ENCODE data around the gene NALF2. TPM values are rescaled to one million over a fixed set of nuclear protein-coding genes. Genes with fewer than 3 reads are reported as not detected.

NALF2 gene
- total RNA-seq (2021) = not detected in 2 replicates
- Bru-seq, nascent RNA = not detected
- BruChase-seq, experiment 1, labeled RNA remaining after a 2-hour chase = not detected
- not detected for BruChase-seq, experiment 2, labeled RNA remaining after a 6-hour chase
- long read RNA-seq = 0 reads

DNA sequence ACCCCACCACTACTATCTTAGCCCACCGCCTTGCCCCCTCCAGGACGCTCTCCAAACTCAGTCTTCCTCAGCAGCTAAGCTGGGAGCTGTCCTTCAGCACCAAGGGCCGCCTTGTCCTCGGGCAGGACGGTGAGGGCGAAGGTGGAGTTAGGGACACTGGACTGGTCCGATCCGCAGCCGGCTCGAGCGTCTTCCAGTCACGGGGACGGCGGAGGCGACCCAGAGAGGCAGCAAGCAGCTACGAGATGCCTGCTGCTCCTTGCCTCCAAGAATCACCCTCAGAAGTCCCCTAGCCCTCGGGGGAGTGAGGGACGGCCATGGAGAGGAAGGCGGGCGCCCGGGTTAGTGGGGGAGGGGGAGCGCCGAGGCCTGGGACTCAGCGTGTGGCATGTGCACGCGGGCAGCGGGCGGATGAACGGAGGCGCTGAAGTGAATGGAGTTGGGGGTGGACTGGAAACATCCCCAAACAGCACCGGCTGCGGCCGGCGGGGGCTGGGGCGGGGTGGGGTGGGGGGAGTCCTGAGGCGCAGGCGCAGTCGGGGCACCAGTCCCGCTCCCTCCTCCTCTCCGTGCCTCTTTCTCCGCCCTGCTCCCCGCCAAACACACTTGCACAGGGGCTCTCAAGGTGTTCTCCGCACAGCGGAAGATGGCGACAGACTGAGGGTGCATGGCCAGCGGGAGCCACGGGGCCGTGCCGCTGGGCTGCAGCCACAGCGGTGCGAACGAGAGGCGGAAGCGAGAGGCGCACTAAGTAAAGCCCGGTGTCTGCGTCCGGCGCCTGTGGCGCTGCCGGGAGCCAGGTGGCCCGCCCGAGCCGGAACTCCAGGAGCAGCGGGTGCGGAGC, at the start of gene NALF2:
Gene NALF2 (plus strand): TSS at position 545 of the 844 bp plus-strand sequence. CDS start 957 bp downstream, outside the sequence.
- Histone ChIP-seq H3K4me1 (replicated peaks; ENCODE audit: insufficient read depth) (no peaks in the 10 kb centered on the region), H3K27me3 (ENCODE audit: insufficient read depth, low read depth) (no peaks in the 10 kb centered on the region), H3K36me3 (ENCODE audit: low read depth) (no peaks in the 10 kb centered on the region), H3K9me2 (ENCODE audit: insufficient read depth) (no peaks in the 10 kb centered on the region), H3K4me3 (no peak within 1 kb of the TSS), H3K9me3 (ENCODE audit: insufficient read depth, low read depth) (no peaks in the 10 kb centered on the region), H2AFZ (no peak within 1 kb of the TSS), H3F3A (ENCODE audit: insufficient read depth, low read depth) (no peaks in the 10 kb centered on the region), H4K20me1 (ENCODE audit: insufficient read depth) (no peaks in the 10 kb centered on the region), H3K4me2 (no peak within 1 kb of the TSS), H3K79me2 (ENCODE audit: low read depth) (no peaks in the 10 kb centered on the region), H3K27ac (no peak within 1 kb of the TSS)
- intact Hi-C loops (cut with micrococcal nuclease; ENCODE audit: unreplicated experiment) = no loop called here
- ChIA-PET POLR2A (ENCODE audit: unreplicated experiment) (no interaction called here), CTCF (no interaction called here)
- no TSS peak for BruUV-seq (replicated peaks)
- TF ChIP-seq, protein P1, sequence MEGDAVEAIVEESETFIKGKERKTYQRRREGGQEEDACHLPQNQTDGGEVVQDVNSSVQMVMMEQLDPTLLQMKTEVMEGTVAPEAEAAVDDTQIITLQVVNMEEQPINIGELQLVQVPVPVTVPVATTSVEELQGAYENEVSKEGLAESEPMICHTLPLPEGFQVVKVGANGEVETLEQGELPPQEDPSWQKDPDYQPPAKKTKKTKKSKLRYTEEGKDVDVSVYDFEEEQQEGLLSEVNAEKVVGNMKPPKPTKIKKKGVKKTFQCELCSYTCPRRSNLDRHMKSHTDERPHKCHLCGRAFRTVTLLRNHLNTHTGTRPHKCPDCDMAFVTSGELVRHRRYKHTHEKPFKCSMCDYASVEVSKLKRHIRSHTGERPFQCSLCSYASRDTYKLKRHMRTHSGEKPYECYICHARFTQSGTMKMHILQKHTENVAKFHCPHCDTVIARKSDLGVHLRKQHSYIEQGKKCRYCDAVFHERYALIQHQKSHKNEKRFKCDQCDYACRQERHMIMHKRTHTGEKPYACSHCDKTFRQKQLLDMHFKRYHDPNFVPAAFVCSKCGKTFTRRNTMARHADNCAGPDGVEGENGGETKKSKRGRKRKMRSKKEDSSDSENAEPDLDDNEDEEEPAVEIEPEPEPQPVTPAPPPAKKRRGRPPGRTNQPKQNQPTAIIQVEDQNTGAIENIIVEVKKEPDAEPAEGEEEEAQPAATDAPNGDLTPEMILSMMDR (conservative IDR thresholded peaks at IDR 0.05) = no peak
- no peak for TF ChIP-seq EZH2 (IDR thresholded peaks at IDR 0.05; ENCODE audit: low read depth)
- no peak for DNase-seq

DNA sequence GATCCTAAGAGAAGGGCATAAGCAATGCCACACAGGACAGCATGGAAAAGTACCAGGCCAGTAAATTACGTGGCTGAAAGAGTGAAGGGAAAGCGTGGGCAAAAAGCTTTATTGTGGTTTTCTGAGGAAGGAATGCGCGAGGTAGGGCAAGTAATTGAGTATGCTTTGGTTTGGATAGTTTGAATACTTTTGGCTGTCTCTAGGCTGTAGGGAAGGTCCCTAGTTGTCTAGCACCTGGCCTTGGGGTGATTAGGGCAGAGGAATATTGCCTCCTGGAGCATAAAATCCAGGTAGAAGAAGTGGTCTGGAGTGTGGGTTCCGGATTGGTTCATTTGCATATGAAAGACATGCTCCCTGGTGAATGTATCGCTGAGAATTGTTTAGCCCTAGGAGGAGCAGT, 46.4 kb upstream of the NALF2 start:
- CTCF ChIA-PET = no interaction called here
- DNase-seq = no peak
- H3K9me3 ChIP-seq (ENCODE audit: insufficient read depth, low read depth) = no peaks in the 10 kb centered on the region
- H4K20me1 ChIP-seq (ENCODE audit: insufficient read depth) = no peaks in the 10 kb centered on the region
- no peak overlapping the region for H3K4me3 ChIP-seq
- H3K4me1 ChIP-seq (replicated peaks; ENCODE audit: insufficient read depth) = no peaks in the 10 kb centered on the region
- intact Hi-C loops (cut with micrococcal nuclease; ENCODE audit: unreplicated experiment) = no loop called here
- POLR2A ChIA-PET (ENCODE audit: unreplicated experiment) = no interaction called here
- BruUV-seq (replicated peaks) = no TSS peak
- no peak overlapping the region for H3K4me2 ChIP-seq
- H3K9me2 ChIP-seq (ENCODE audit: insufficient read depth) = no peaks in the 10 kb centered on the region
- H3F3A ChIP-seq (ENCODE audit: insufficient read depth, low read depth) = no peaks in the 10 kb centered on the region
- no peaks in the 10 kb centered on the region for H3K27me3 ChIP-seq (ENCODE audit: insufficient read depth, low read depth)
- H3K27ac ChIP-seq = no peak overlapping the region
- no peaks in the 10 kb centered on the region for H3K79me2 ChIP-seq (ENCODE audit: low read depth)
- no peak for TF ChIP-seq EZH2 (IDR thresholded peaks at IDR 0.05; ENCODE audit: low read depth)
- TF ChIP-seq, protein P1 (conservative IDR thresholded peaks at IDR 0.05) = no peak
- H2AFZ ChIP-seq = no peak overlapping the region
- H3K36me3 ChIP-seq (ENCODE audit: low read depth) = no peaks in the 10 kb centered on the region

DNA sequence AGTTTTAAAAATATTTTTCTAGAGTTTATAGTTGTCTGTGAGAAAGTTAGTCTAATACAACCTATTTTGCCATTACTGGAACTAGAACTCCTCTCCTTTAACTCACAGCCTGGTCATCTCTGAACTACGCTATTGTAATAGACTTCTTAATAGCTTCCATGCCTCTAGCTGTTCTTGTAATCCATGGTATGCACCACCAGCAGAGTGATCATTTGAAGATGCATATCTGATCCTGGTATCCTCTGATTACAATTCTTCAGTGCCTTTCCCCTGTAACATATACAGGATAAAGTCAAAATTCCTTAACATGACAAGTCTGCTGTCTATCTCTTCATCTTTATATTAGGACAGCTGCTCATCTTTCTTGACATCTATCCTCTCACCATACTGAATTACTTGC, 37.6 kb upstream of the NALF2 start:
- H3K79me2 ChIP-seq (ENCODE audit: low read depth) = no peaks in the 10 kb centered on the region
- no peaks in the 10 kb centered on the region for H3F3A ChIP-seq (ENCODE audit: insufficient read depth, low read depth)
- TF ChIP-seq EZH2 (IDR thresholded peaks at IDR 0.05; ENCODE audit: low read depth) = no peak
- TF ChIP-seq, protein P1 (conservative IDR thresholded peaks at IDR 0.05) = no peak
- no peak overlapping the region for H3K27ac ChIP-seq
- no peak overlapping the region for H3K4me2 ChIP-seq
- CTCF ChIA-PET = no interaction called here
- intact Hi-C loops (cut with micrococcal nuclease; ENCODE audit: unreplicated experiment) = no loop called here
- H3K9me2 ChIP-seq (ENCODE audit: insufficient read depth) = no peaks in the 10 kb centered on the region
- no peak for DNase-seq
- POLR2A ChIA-PET (ENCODE audit: unreplicated experiment) = no interaction called here
- no peak overlapping the region for H3K4me3 ChIP-seq
- BruUV-seq (replicated peaks) = no TSS peak
- H3K27me3 ChIP-seq (ENCODE audit: insufficient read depth, low read depth) = no peaks in the 10 kb centered on the region
- H3K4me1 ChIP-seq (replicated peaks; ENCODE audit: insufficient read depth) = no peaks in the 10 kb centered on the region
- no peaks in the 10 kb centered on the region for H3K9me3 ChIP-seq (ENCODE audit: insufficient read depth, low read depth)
- no peaks in the 10 kb centered on the region for H4K20me1 ChIP-seq (ENCODE audit: insufficient read depth)
- H2AFZ ChIP-seq = no peak overlapping the region
- H3K36me3 ChIP-seq (ENCODE audit: low read depth) = no peaks in the 10 kb centered on the region

Measured in PC-9 (cell line).